Measurements from ENCODE around the gene MB.

Gene MB

GRCh38 chr22:35561796-35562526 is 55.2 kb downstream of the MB start (continued):
- no peak for TF ChIP-seq ZNF280C (tag by site-specific recombination; IDR thresholded peaks at IDR 0.05)
- TF ChIP-seq ZNF677 (tag by site-specific recombination; IDR thresholded peaks at IDR 0.05): no peak
- no peak for TF ChIP-seq ZBTB11 (tag by site-specific recombination; conservative IDR thresholded peaks at IDR 0.05; ENCODE audit: low read depth)
- TF ChIP-seq ZNF830 (tag by site-specific recombination; IDR thresholded peaks at IDR 0.05; ENCODE audit: low read depth): no peak
- TF ChIP-seq, protein P1, sequence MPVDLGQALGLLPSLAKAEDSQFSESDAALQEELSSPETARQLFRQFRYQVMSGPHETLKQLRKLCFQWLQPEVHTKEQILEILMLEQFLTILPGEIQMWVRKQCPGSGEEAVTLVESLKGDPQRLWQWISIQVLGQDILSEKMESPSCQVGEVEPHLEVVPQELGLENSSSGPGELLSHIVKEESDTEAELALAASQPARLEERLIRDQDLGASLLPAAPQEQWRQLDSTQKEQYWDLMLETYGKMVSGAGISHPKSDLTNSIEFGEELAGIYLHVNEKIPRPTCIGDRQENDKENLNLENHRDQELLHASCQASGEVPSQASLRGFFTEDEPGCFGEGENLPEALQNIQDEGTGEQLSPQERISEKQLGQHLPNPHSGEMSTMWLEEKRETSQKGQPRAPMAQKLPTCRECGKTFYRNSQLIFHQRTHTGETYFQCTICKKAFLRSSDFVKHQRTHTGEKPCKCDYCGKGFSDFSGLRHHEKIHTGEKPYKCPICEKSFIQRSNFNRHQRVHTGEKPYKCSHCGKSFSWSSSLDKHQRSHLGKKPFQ (tag by site-specific recombination; IDR thresholded peaks at IDR 0.05): no peak
- no peak for TF ChIP-seq ZNF114 (tag by site-specific recombination; IDR thresholded peaks at IDR 0.05)
- no peak for TF ChIP-seq ZNF768 (tag by site-specific recombination; IDR thresholded peaks at IDR 0.05)
- TF ChIP-seq ZNF394 (tag by site-specific recombination; IDR thresholded peaks at IDR 0.05; ENCODE audit: borderline replicate concordance): no peak
- no peak for TF ChIP-seq ZNF280D (tag by site-specific recombination; IDR thresholded peaks at IDR 0.05)
- no peak for TF ChIP-seq ZNF423 (tag by site-specific recombination; IDR thresholded peaks at IDR 0.05)
- TF ChIP-seq ZNF747 (tag by site-specific recombination; IDR thresholded peaks at IDR 0.05): no peak
- TF ChIP-seq ZNF266 (tag by site-specific recombination; IDR thresholded peaks at IDR 0.05; ENCODE audit: low read depth): no peak
- TF ChIP-seq YY2 (tag by site-specific recombination; IDR thresholded peaks at IDR 0.05): no peak
- TF ChIP-seq ZNF488 (tag by site-specific recombination; IDR thresholded peaks at IDR 0.05): no peak
- TF ChIP-seq HOXC10 (CRISPR knock-in tag; IDR thresholded peaks at IDR 0.05): no peak
- TF ChIP-seq ZNF221 (tag by site-specific recombination; IDR thresholded peaks at IDR 0.05; ENCODE audit: borderline replicate concordance): no peak
- TF ChIP-seq ZNF350 (tag by site-specific recombination; IDR thresholded peaks at IDR 0.05): no peak
- TF ChIP-seq ZNF311 (tag by site-specific recombination; IDR thresholded peaks at IDR 0.05; ENCODE audit: borderline replicate concordance): no peak
- TF ChIP-seq, protein P2, sequence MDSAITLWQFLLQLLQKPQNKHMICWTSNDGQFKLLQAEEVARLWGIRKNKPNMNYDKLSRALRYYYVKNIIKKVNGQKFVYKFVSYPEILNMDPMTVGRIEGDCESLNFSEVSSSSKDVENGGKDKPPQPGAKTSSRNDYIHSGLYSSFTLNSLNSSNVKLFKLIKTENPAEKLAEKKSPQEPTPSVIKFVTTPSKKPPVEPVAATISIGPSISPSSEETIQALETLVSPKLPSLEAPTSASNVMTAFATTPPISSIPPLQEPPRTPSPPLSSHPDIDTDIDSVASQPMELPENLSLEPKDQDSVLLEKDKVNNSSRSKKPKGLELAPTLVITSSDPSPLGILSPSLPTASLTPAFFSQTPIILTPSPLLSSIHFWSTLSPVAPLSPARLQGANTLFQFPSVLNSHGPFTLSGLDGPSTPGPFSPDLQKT (IDR thresholded peaks at IDR 0.05; ENCODE audit: borderline replicate concordance, low read depth, low read length): no peak
- no peak for TF ChIP-seq ZNF404 (tag by site-specific recombination; IDR thresholded peaks at IDR 0.05)
- 0 out of 2 replicates have a peak, but pooled peaks have one; percentile 13 for TF ChIP-seq SP3 (tag by site-specific recombination; IDR thresholded peaks at IDR 0.05)
- TF ChIP-seq TCF7L2 (IDR thresholded peaks at IDR 0.05; ENCODE audit: borderline replicate concordance, low read depth, low read length): no peak
- TF ChIP-seq, protein P3, sequence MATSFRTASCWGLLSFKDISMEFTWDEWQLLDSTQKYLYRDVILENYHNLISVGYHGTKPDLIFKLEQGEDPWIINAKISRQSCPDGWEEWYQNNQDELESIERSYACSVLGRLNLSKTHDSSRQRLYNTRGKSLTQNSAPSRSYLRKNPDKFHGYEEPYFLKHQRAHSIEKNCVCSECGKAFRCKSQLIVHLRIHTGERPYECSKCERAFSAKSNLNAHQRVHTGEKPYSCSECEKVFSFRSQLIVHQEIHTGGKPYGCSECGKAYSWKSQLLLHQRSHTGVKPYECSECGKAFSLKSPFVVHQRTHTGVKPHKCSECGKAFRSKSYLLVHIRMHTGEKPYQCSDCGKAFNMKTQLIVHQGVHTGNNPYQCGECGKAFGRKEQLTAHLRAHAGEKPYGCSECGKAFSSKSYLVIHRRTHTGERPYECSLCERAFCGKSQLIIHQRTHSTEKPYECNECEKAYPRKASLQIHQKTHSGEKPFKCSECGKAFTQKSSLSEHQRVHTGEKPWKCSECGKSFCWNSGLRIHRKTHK (tag by site-specific recombination; IDR thresholded peaks at IDR 0.05): no peak
- no peak for TF ChIP-seq TRIM28 (IDR thresholded peaks at IDR 0.05; ENCODE audit: borderline replicate concordance, low read length)
- no peak for TF ChIP-seq ZNF433 (tag by site-specific recombination; IDR thresholded peaks at IDR 0.05; ENCODE audit: low read depth)

Data from HEK293 (cell line).